Prostate gland (tissue), 2 donors: ENCODE data around the gene SRSF7. TPM values are rescaled to one million over a fixed set of nuclear protein-coding genes. Genes with fewer than 3 reads are reported as not detected.

Experiments used
- DNase-seq: peaks from one replicate; pipeline ENCODE4 v3.0.0-alpha.2; 2019; ENCODE audit warnings: low spot score
- H3K27ac ChIP-seq, 2 donors: fragments of 200-600 bp; sonication (generic); 2 replicates each; pipeline ENCODE4 v1.5.1; 2017 to 2019
- H3K27me3 ChIP-seq: fragments of 200-600 bp; sonication (generic); replicated peaks from 2 replicates; pipeline ENCODE4 v1.5.1; 2019; ENCODE audit not compliant: insufficient read depth
- H3K36me3 ChIP-seq, 2 donors: fragments of 200-600 bp; sonication (generic); 1 replicate in 1 of 2; 2 replicates in 1 of 2; pipeline versions ENCODE4 v1.5.1 to v1.8.1; 2017 to 2019
- H3K4me1 ChIP-seq: fragments of 200-600 bp; sonication (generic); replicated peaks from 2 replicates; pipeline ENCODE4 v1.5.1; 2019
- H3K4me3 ChIP-seq, 2 donors: fragments of 200-600 bp; sonication (generic); 2 replicates each; pipeline ENCODE4 v1.5.1; 2017 to 2019
- H3K9me3 ChIP-seq: fragments of 200-600 bp; sonication (generic); 2 replicates; pipeline ENCODE4 v1.5.1; 2017
- POLR2A ChIP-seq: fragments of 450-650 bp; IDR thresholded peaks from one replicate; pipeline ENCODE4 v1.6.1; 2016; ENCODE audit warnings: antibody characterized with exemption, mild to moderate bottlenecking
- POLR2AphosphoS5 ChIP-seq: sonication (generic); formaldehyde crosslinking; IDR thresholded peaks from one replicate; pipeline ENCODE4 v1.6.1; 2017; ENCODE audit warnings: antibody characterized with exemption
- WGBS: methylation state at CpG from one replicate; pipeline ENCODE4 v1.1.5; 2018; 5-methylcytosine and 5-hydroxymethylcytosine counted together
- intact Hi-C: fragments of 100-400 bp; cut with DNase I; formaldehyde crosslinking; loops from one replicate; pipeline ENCODE4 v1.14.2; 2022
- total RNA-seq, 2 donors: library from RNA; depleted of rRNA; stranded (reverse); fragments of >200 nt; gene quantifications; one replicate each; pipeline ENCODE4 v1.1.0, GENCODE V29; 2016
- TF ChIP-seq, protein P1 (sequence below), 4 experiments: fragments of 200-600 bp in 2 of 4; fragments of 450-650 bp in 2 of 4; sonication (generic) in 2 of 4; IDR thresholded peaks; 1 replicate in 3 of 4; 2 replicates in 1 of 4; pipeline ENCODE4 v1.5.1; 2016 to 2019; ENCODE audit warnings: antibody characterized with exemption in 4 of 4, mild to moderate bottlenecking in 2 of 4, moderate library complexity in 2 of 4

The SRSF7 gene
- total RNA-seq, 2 donors from 2014 or later: 73.2 to 84.4 TPM

DNA sequence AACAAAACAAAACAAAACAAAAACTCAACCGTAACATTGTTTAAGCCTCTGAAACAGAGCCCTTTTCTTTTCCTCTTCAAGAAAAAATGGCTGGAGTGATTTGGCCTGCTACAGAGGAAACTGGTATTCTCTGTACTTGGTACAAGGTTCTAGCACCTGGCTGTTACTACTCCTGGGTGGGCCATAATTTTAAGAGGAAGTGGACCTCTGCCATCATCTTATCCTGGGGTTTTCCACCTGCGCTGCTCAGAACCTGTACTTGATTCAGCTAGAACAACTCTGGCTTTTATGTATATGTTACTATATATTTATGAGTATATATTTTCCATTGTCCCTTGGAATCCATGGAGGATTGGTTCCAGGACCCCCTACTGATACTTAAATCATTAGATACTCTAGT is 22.5 kb downstream of the SRSF7 start:
- no peak for DNase-seq
- Histone ChIP-seq H3K4me1 (no peaks in the 10 kb centered on the region), H3K4me3 (no peak overlapping the region), H3K9me3 (no peaks in the 10 kb centered on the region), H3K27ac (no peak overlapping the region), H3K27me3 (no peaks in the 10 kb centered on the region), H3K36me3 (no peaks in the 10 kb centered on the region)
- 55% methylated on average over 2 of the region's 2 CpGs for WGBS
- intact Hi-C loops: loop anchor here (10.0 kb wide), 1 partner anchor 64 kb away; the partner anchor contains the start of gene GALM
- TF ChIP-seq POLR2AphosphoS5 (no peak), POLR2A (no peak)
- TF ChIP-seq, protein P1, sequence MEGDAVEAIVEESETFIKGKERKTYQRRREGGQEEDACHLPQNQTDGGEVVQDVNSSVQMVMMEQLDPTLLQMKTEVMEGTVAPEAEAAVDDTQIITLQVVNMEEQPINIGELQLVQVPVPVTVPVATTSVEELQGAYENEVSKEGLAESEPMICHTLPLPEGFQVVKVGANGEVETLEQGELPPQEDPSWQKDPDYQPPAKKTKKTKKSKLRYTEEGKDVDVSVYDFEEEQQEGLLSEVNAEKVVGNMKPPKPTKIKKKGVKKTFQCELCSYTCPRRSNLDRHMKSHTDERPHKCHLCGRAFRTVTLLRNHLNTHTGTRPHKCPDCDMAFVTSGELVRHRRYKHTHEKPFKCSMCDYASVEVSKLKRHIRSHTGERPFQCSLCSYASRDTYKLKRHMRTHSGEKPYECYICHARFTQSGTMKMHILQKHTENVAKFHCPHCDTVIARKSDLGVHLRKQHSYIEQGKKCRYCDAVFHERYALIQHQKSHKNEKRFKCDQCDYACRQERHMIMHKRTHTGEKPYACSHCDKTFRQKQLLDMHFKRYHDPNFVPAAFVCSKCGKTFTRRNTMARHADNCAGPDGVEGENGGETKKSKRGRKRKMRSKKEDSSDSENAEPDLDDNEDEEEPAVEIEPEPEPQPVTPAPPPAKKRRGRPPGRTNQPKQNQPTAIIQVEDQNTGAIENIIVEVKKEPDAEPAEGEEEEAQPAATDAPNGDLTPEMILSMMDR (IDR thresholded peaks at IDR 0.05): no peak

DNA sequence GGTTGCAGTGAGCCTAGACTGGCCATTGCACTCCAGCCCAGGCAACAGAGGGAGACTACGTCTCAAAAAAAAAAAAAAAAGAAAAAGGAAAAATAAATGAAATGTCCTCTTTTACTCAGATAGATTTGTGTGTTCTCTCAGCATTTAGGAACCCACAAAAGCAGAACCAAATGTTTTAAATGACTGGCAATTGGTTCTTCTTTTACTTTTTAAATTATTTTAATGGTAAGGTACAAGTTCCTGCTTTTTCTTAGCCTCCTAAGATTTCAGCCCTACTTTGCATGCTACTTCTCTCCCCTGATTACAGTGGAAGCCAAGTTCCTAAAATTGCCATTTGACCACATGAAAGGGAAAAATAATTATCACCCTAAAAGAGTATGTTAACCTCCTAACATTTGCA is 23.5 kb downstream of the SRSF7 start:
- WGBS: 81% methylated on average over 1 of the region's 1 CpG
- no peaks in the 10 kb centered on the region for H3K27me3 ChIP-seq
- H3K9me3 ChIP-seq: no peaks in the 10 kb centered on the region
- H3K4me3 ChIP-seq: no peak overlapping the region
- no peaks in the 10 kb centered on the region for H3K36me3 ChIP-seq
- H3K27ac ChIP-seq: no peak overlapping the region
- no peak for TF ChIP-seq POLR2A
- no peak for TF ChIP-seq POLR2AphosphoS5
- TF ChIP-seq, protein P1 (IDR thresholded peaks at IDR 0.05): no peak
- no peak for DNase-seq
- intact Hi-C loops: loop anchor here (10.0 kb wide), 1 partner anchor 63 kb away; the partner anchor contains the start of gene GALM
- H3K4me1 ChIP-seq: no peaks in the 10 kb centered on the region

DNA sequence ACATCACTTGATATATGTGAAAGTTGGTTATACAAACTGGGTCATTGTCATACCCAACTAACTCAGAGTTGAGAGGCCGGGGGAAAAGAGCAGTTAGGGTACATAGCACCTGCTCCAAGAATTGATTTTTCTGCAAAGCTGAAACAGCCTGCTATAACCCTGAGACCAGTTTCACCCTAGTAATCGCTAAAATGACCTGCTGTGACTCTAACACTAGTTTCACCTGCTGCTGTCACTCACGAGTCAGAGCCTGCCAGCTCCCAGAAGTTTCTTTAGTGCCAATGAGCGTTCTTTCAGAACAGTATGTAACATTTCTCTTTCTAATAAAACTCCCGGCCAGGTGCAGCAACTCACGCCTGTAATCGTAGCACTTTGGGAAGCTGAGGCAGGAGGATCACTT is 28.0 kb downstream of the SRSF7 start:
- DNase-seq: no peak
- Histone ChIP-seq H3K36me3 (no peaks in the 10 kb centered on the region), H3K4me3 (no peak overlapping the region), H3K27me3 (no peaks in the 10 kb centered on the region), H3K27ac (no peak overlapping the region), H3K9me3 (no peaks in the 10 kb centered on the region), H3K4me1 (no peaks in the 10 kb centered on the region)
- intact Hi-C loops: loop anchor here (5.0 to 10.0 kb wide), 3 partner anchors 58 to 141 kb away; partner anchors contain the start of genes GALM and HNRNPLL
- WGBS: 59% methylated on average over 7 of the region's 7 CpGs
- TF ChIP-seq POLR2AphosphoS5 (no peak), POLR2A (no peak)
- TF ChIP-seq, protein P1 (IDR thresholded peaks at IDR 0.05): no peak

DNA sequence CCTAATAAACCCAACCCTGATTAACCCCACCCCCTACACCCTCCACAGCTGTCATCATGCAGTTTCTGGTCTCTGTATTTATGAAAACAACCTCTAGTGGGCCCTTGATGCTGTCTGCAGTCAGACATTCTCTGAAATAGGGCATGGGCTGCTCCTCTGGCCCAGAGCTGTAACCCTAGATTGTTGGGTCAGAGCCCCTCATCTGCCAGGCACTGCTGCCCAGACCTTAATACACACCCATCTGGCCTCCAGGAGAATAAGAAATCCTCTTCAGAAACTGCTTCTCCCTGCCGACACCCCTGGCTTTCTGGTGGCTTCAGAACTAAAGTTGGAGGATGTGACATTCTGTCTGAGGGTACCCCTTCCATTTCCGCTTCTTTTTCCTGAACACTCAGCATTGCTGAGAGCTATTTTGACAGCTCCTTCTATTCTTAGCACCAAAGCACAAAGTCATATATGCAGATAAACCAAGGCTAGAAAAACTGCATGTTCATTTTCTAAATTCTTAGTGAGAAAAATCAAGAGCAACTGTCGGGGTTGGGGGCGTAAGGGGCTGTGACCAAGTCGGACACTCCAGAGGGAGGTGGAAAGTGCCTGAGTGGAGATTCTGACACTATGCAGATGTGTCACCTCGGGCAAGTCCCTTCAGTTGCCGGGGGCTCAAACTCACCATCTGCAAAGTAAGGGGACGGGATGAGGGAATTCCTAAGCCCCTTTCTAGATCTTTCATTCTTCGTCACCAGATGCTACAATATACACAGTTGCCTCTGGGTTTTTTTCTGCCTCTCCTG is 28.7 kb downstream of the SRSF7 start:
- intact Hi-C loops: loop anchor here (5.0 to 10.0 kb wide), 3 partner anchors 58 to 140 kb away; partner anchors contain the start of genes GALM and HNRNPLL
- Histone ChIP-seq H3K27me3 (no peaks in the 10 kb centered on the region), H3K27ac (no peak overlapping the region), H3K36me3 (no peaks in the 10 kb centered on the region), H3K4me1 (no peaks in the 10 kb centered on the region), H3K4me3 (no peak overlapping the region), H3K9me3 (no peaks in the 10 kb centered on the region)
- 80% methylated on average over 9 of the region's 9 CpGs for WGBS
- TF ChIP-seq, protein P1 (IDR thresholded peaks at IDR 0.05): no peak
- TF ChIP-seq POLR2A: no peak
- TF ChIP-seq POLR2AphosphoS5: no peak
- no peak for DNase-seq
